GM12878 (cell line): ENCODE results near the gene SMIM28. TPM values are rescaled to one million over a fixed set of nuclear protein-coding genes. Genes with fewer than 3 reads are reported as not detected.

Experiments used
- ATAC-seq: fragments of 200-7000 bp; cut with Tn5 transposase; 3 replicates; pipeline ENCODE4 v1.9.1; 2020; ENCODE audit warnings: mild to moderate bottlenecking, moderate library complexity
- BruUV-seq: library from RNA; stranded (reverse); fragments of 400-500 nt; replicated peaks from 2 replicates; lab custom pipeline; 2021; lab: Mats Ljungman, UMichigan
- CTCF ChIA-PET: fragments of 300-600 bp; sonication (Branson Sonifier 250); formaldehyde crosslinking; extraction: SDS; loops from one replicate; lab custom pipeline; 2021; ENCODE audit warnings: inconsistent platforms; lab: Yijun Ruan, JAX
- POLR2A ChIA-PET: fragments of 350-600 bp; formaldehyde crosslinking; extraction: SDS; loops from one replicate; lab custom pipeline; 2021; ENCODE audit warnings: inconsistent platforms; lab: Charles Lee
- RAD21 ChIA-PET: fragments of 300-600 bp; sonication (Branson Sonifier 250); formaldehyde crosslinking; loops from one replicate; lab custom pipeline; 2023; ENCODE audit warnings: antibody characterized with exemption; ENCODE audit not compliant: unreplicated experiment; lab: Charles Lee
- SMC1A ChIA-PET: fragments of 300-600 bp; sonication (Branson Sonifier 250); formaldehyde crosslinking; loops from one replicate; lab custom pipeline; 2023; ENCODE audit not compliant: unreplicated experiment, uncharacterized antibody; lab: Charles Lee
- DNase-seq: peaks from one replicate; pipeline ENCODE4 v3.0.0-alpha.2; 2011; ENCODE audit warnings: low read depth, low spot score
- FAIRE-seq: peaks from 3 replicates; lab custom pipeline; 2011; peaks lifted over from hg19 to GRCh38; lab: Jason Lieb, UNC
- H2AFZ ChIP-seq: 2 replicates; pipeline ENCODE4 v1.6.0; 2011; ENCODE audit warnings: low read depth, low read length, control low read depth; ENCODE audit not compliant: control insufficient read depth
- H3K27ac ChIP-seq: 2 replicates; pipeline ENCODE4 v1.5.1; 2011; ENCODE audit warnings: control low read depth; ENCODE audit not compliant: control insufficient read depth, insufficient read depth
- H3K27me3 ChIP-seq, 2 experiments: replicated peaks in 1 of 2; 2 replicates each; pipeline versions ENCODE4 v1.6.0 to v1.6.1; 2011; ENCODE audit warnings: low read length in 1 of 2; ENCODE audit not compliant: control insufficient read depth in 2 of 2, insufficient read depth in 2 of 2
- H3K36me3 ChIP-seq, 2 experiments: 2 replicates each; pipeline ENCODE4 v1.5.1; 2011; ENCODE audit warnings: low read length in 1 of 2; ENCODE audit not compliant: control insufficient read depth in 2 of 2, insufficient read depth in 2 of 2
- H3K4me1 ChIP-seq: 2 replicates; pipeline ENCODE4 v1.6.1; 2011; ENCODE audit warnings: mild to moderate bottlenecking, low read length, moderate library complexity, mixed read lengths; ENCODE audit not compliant: control insufficient read depth, insufficient read depth
- H3K4me2 ChIP-seq: 2 replicates; pipeline ENCODE4 v1.6.0; 2011; ENCODE audit warnings: control low read depth; ENCODE audit not compliant: control insufficient read depth, insufficient read depth
- H3K4me3 ChIP-seq: fragments of 200-600 bp; sonication (generic); 2 replicates; pipeline ENCODE4 v1.5.1; 2016
- H3K79me2 ChIP-seq: 2 replicates; pipeline ENCODE4 v1.6.0; 2011; ENCODE audit warnings: low read length; ENCODE audit not compliant: control insufficient read depth, insufficient read depth
- H3K9ac ChIP-seq: 2 replicates; pipeline ENCODE4 v1.8.0; 2011; ENCODE audit warnings: low read length, control low read depth, mixed read lengths; ENCODE audit not compliant: control insufficient read depth, insufficient read depth
- H3K9me3 ChIP-seq: replicated peaks from 3 replicates; pipeline ENCODE4 v1.5.1; 2011; ENCODE audit warnings: mild to moderate bottlenecking, low read length; ENCODE audit not compliant: control insufficient read depth, insufficient read depth
- H4K20me1 ChIP-seq: 2 replicates; pipeline ENCODE4 v1.6.0; 2011; ENCODE audit not compliant: control insufficient read depth, insufficient read depth
- BMI1 ChIP-seq: fragments of 450-650 bp; IDR thresholded peaks from 2 replicates; pipeline ENCODE4 v1.6.1; 2016; ENCODE audit warnings: mild to moderate bottlenecking, moderate library complexity, borderline replicate concordance
- BRCA1 ChIP-seq: IDR thresholded peaks from 2 replicates; pipeline ENCODE4 v1.6.1; 2011; ENCODE audit warnings: low read depth, low read length, improper control_type of control experiment
- CREB1 ChIP-seq: IDR thresholded peaks from 2 replicates; pipeline ENCODE4 v1.6.1; 2012; ENCODE audit warnings: low read depth, mild to moderate bottlenecking, inconsistent platforms
- CUX1 ChIP-seq: IDR thresholded peaks from 2 replicates; pipeline ENCODE4 v1.6.1; 2012; ENCODE audit warnings: improper control_type of control experiment, low read depth, low read length; ENCODE audit not compliant: insufficient replicate concordance
- DPF2 ChIP-seq: fragments of 450-650 bp; IDR thresholded peaks from 2 replicates; pipeline ENCODE4 v1.6.1; 2017; ENCODE audit warnings: mild to moderate bottlenecking
- RFX5 ChIP-seq: IDR thresholded peaks from 2 replicates; pipeline ENCODE4 v1.6.1; 2011; ENCODE audit warnings: low read depth, low read length, improper control_type of control experiment
- TCF3 ChIP-seq: IDR thresholded peaks from 2 replicates; pipeline ENCODE4 v1.6.1; 2012; ENCODE audit warnings: low read depth, mild to moderate bottlenecking, low read length, borderline replicate concordance; ENCODE audit not compliant: insufficient read depth
- ZBTB11 ChIP-seq: fragments of 450-650 bp; formaldehyde crosslinking; IDR thresholded peaks from 2 replicates; pipeline ENCODE4 v1.5.0; 2022; ENCODE audit warnings: mild to moderate bottlenecking, missing genetic modification characterization
- ZBTB33 ChIP-seq: fragments of 450-650 bp; IDR thresholded peaks from 2 replicates; pipeline ENCODE4 v1.6.1; 2017; ENCODE audit warnings: mild to moderate bottlenecking
- WGBS: methylation state at CpG from one replicate; pipeline ENCODE4 v1.1.6; 2016; ENCODE audit warnings: low lambda C conversion rate; ENCODE audit not compliant: insufficient replicate concordance, insufficient coverage; ENCODE audit errors: missing lambda C conversion rate; 5-methylcytosine and 5-hydroxymethylcytosine counted together
- in situ Hi-C: fragments of 300-500 bp; cut with MboI; formaldehyde crosslinking; loops from 9 replicates; pipeline ENCODE4 v1.14.3; 2018; ENCODE audit warnings: mixed read lengths
- intact Hi-C: fragments of 100-400 bp; cut with micrococcal nuclease; formaldehyde crosslinking; loops from one replicate; pipeline ENCODE4 v1.14.2; 2022; ENCODE audit not compliant: unreplicated experiment
- polyA plus RNA-seq, 11 experiments: library from polyadenylated mRNA; depleted of rRNA in 4 of 11; unstranded in 6 of 11; stranded (reverse) in 5 of 11; fragments of >200 nt; fragmentation: Nextera tagmentation in 4 of 11; fragmentation: Illumina TruSeq in 1 of 11; extraction: Ambion mirVana in 4 of 11; extraction: Trizol in 1 of 11; gene quantifications; 1 replicate in 1 of 11; 2 replicates in 10 of 11; pipeline versions ENCODE4 v1.2.1 to v1.2.3, GENCODE V29; 2011 to 2016; ENCODE audit warnings: inconsistent platforms in 2 of 11, missing spikeins in 2 of 11, low read depth in 1 of 11
- total RNA-seq, 4 experiments: library from RNA; depleted of rRNA in 3 of 4; stranded (reverse); fragments of >200 nt in 3 of 4; fragmentation: Illumina TruSeq in 1 of 4; extraction: Trizol in 1 of 4; gene quantifications; 2 replicates each; pipeline versions ENCODE4 v1.2.1 to v1.2.3, GENCODE V29; 2013 to 2021
- TF ChIP-seq, protein P1 (sequence below): IDR thresholded peaks from 2 replicates; pipeline ENCODE4 v1.6.1; 2012; ENCODE audit warnings: mild to moderate bottlenecking, low read depth, low read length

The SMIM28 gene
- total and polyA plus RNA-seq, 10 of the 15 experiments (the other 5 are each of a cell fraction or from before 2014, with no cell fraction given), result not detected

GRCh38 chr6:138374815-138375214 lies 2.9 kb upstream of the SMIM28 start:
- no peaks in the 10 kb centered on the region for H4K20me1 ChIP-seq
- POLR2A ChIA-PET, result no interaction called here
- DNase-seq, result no peak
- no peaks in the 10 kb centered on the region for H3K4me1 ChIP-seq
- no peak for ATAC-seq
- H3K79me2 ChIP-seq, result no peaks in the 10 kb centered on the region
- in situ Hi-C loops, result no loop called here
- H3K27me3 ChIP-seq, result no peaks in the 10 kb centered on the region; a peak in 2 of 4 replicates
- no peak overlapping the region for H3K4me2 ChIP-seq
- intact Hi-C loops, result no loop called here
- CTCF ChIA-PET, result no interaction called here
- no peak overlapping the region for H3K4me3 ChIP-seq
- H3K9ac ChIP-seq, result no peak overlapping the region
- 0% methylated on average over 2 of the region's 2 CpGs for WGBS
- no peak for FAIRE-seq
- SMC1A ChIA-PET, result no interaction called here
- H3K9me3 ChIP-seq, result no peaks in the 10 kb centered on the region
- RAD21 ChIA-PET, result no interaction called here
- H3K27ac ChIP-seq, result no peak overlapping the region
- no peaks in the 10 kb centered on the region for H3K36me3 ChIP-seq
- BruUV-seq, result no TSS peak
- no peak overlapping the region for H2AFZ ChIP-seq
- TF ChIP-seq, protein P1, sequence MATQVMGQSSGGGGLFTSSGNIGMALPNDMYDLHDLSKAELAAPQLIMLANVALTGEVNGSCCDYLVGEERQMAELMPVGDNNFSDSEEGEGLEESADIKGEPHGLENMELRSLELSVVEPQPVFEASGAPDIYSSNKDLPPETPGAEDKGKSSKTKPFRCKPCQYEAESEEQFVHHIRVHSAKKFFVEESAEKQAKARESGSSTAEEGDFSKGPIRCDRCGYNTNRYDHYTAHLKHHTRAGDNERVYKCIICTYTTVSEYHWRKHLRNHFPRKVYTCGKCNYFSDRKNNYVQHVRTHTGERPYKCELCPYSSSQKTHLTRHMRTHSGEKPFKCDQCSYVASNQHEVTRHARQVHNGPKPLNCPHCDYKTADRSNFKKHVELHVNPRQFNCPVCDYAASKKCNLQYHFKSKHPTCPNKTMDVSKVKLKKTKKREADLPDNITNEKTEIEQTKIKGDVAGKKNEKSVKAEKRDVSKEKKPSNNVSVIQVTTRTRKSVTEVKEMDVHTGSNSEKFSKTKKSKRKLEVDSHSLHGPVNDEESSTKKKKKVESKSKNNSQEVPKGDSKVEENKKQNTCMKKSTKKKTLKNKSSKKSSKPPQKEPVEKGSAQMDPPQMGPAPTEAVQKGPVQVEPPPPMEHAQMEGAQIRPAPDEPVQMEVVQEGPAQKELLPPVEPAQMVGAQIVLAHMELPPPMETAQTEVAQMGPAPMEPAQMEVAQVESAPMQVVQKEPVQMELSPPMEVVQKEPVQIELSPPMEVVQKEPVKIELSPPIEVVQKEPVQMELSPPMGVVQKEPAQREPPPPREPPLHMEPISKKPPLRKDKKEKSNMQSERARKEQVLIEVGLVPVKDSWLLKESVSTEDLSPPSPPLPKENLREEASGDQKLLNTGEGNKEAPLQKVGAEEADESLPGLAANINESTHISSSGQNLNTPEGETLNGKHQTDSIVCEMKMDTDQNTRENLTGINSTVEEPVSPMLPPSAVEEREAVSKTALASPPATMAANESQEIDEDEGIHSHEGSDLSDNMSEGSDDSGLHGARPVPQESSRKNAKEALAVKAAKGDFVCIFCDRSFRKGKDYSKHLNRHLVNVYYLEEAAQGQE, result no peak
- TF ChIP-seq BMI1 (no peak), DPF2 (no peak), TCF3 (no peak), CREB1 (no peak), RFX5 (no peak), BRCA1 (no peak), ZBTB33 (no peak), ZBTB11 (CRISPR knock-in tag) (no peak), CUX1 (no peak)
